WI38 (cell line): ENCODE measurements around the gene CCDC88C.
"Not testable (repeated sequence)": the region's sequence is repeated elsewhere in the genome, so short reads cannot be mapped to it uniquely, and the experiment has no call there.

Source experiments
- H3K4me3 ChIP-seq: 2 replicates; pipeline ENCODE4 v1.5.1; 2011; ENCODE audit warnings: low read depth, mild to moderate bottlenecking, control low read depth, low read length
- CTCF ChIP-seq: IDR thresholded peaks from 2 replicates; pipeline ENCODE4 v1.5.1; 2012; ENCODE audit warnings: low read depth, mild to moderate bottlenecking, control low read depth, low read length

Gene CCDC88C

GRCh38 chr14:91249841-91250616 lies 167.6 kb downstream of the CCDC88C start:
- no peak for TF ChIP-seq CTCF
- H3K4me3 ChIP-seq, result no peak overlapping the region

GRCh38 chr14:91246051-91246852 lies 171.4 kb downstream of the CCDC88C start:
- no peak for TF ChIP-seq CTCF
- H3K4me3 ChIP-seq, result no peak overlapping the region

- H3K4me3 ChIP-seq, result not testable (repeated sequence)
Measured at GRCh38 chr14:91245616-91246015, 172.0 kb downstream of the CCDC88C start.

GRCh38 chr14:91245029-91245428 lies 172.6 kb downstream of the CCDC88C start:
- TF ChIP-seq CTCF, result no peak
- H3K4me3 ChIP-seq, result no peak overlapping the region

GRCh38 chr14:91244501-91244901 lies 173.1 kb downstream of the CCDC88C start, which contains the start of gene GPR68:
Gene GPR68, minus strand, starts transcription at chr14:91244704. Its CDS starts 9,654 bp downstream, at chr14:91235050.
- TF ChIP-seq CTCF, result no peak
- H3K4me3 ChIP-seq, result peak within 1 kb of the TSS; percentile 32

- H3K4me3 ChIP-seq, result no peak overlapping the region
- TF ChIP-seq CTCF, result no peak
Measured at GRCh38 chr14:91243074-91243471, 174.5 kb downstream of the CCDC88C start.

- no peak overlapping the region for H3K4me3 ChIP-seq
Measured at GRCh38 chr14:91242635-91243034, 175.0 kb downstream of the CCDC88C start.

More at GRCh38 chr14:91242635-91243034, 175.0 kb downstream of the CCDC88C start:
- no peak for TF ChIP-seq CTCF
